22Rv1 (cell line): Measurements from ENCODE around the gene GRIFIN.

Experiments
- H3K27ac ChIP-seq: fragments of 450-650 bp; 2 replicates; pipeline ENCODE4 v1.5.1; 2017
- CTCF ChIP-seq: fragments of 450-650 bp; IDR thresholded peaks from 2 replicates; pipeline ENCODE4 v1.5.1; 2017; ENCODE audit warnings: mild to moderate bottlenecking
- ZFX ChIP-seq: fragments of 450-650 bp; IDR thresholded peaks from 2 replicates; pipeline ENCODE4 v1.6.1; 2017; ENCODE audit warnings: antibody characterized with exemption, borderline replicate concordance

The GRIFIN gene

GRCh38 chr7:2445047-2445446 lies 31.2 kb downstream of the GRIFIN start:
- no peak overlapping the region for H3K27ac ChIP-seq
- no peak for TF ChIP-seq ZFX
- no peak for TF ChIP-seq CTCF

DNA sequence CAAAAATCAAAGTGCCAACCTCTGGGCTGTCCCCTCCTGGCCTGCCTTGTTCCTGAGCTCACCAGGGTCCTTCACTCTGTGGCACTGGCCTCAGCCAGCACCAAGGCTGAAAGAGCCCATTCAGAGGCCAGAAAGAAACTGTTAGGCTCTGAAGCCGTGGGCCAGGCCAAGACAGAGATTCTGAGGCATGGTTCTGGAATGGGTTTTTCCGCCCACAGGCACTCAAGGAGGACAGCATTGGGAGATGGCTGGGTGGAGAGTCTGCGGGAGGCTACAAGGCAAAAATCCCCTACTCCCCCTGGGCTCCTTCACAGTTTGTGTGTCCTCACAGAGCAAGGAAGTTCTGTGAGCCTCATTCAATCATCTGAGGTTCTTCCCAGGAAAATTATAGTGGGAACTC lies 31.7 kb downstream of the GRIFIN start:
- TF ChIP-seq ZFX, result no peak
- TF ChIP-seq CTCF, result no peak
- no peak overlapping the region for H3K27ac ChIP-seq

GRCh38 chr7:2443491-2443890 lies 32.7 kb downstream of the GRIFIN start:
- no peak for TF ChIP-seq ZFX
- H3K27ac ChIP-seq, result no peak overlapping the region

DNA sequence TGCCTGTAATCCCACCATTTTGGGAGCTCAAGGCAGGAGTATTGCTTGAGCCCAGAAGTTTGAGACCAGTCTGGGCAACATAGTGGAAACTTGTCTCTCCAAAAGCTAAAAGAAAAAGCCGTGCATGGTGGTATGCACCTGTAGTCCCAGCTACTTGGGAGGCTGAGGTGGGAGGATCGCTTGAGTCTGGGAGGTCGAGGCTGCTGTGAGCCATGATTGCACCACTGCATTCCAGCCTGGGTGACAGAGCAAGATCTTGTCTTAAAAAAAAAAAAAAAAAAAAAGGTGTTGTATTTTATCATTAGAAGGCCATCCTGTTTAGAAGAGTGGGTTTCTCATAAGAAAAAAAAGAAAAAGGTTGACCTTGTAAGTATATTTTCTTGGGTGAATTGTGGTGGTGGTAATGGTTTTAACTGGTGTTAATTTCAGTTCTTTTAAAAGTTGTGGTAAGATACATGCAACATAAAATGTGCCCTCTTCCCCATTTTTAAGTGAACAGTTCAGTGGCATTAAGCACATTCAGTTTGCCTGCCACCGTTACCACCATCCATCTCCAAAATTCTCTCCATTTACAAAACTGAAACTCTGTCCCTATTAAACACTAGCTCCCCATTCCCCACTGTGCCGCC lies 34.7 kb downstream of the GRIFIN start:
- no peak overlapping the region for H3K27ac ChIP-seq
- no peak for TF ChIP-seq ZFX
- TF ChIP-seq CTCF, result no peak

- no peak for TF ChIP-seq ZFX
- no peak for TF ChIP-seq CTCF
These were observed 35.5 kb downstream of the GRIFIN start for GRCh38 chr7:2440608-2441245.

GRCh38 chr7:2438775-2439174 lies 37.4 kb downstream of the GRIFIN start:
- H3K27ac ChIP-seq, result no peak overlapping the region
- TF ChIP-seq ZFX (no peak), CTCF (no peak)

More at GRCh38 chr7:2440608-2441245, 35.5 kb downstream of the GRIFIN start:
- H3K27ac ChIP-seq, result no peak overlapping the region

GRCh38 chr7:2438186-2438585 lies 38.0 kb downstream of the GRIFIN start:
- no peak overlapping the region for H3K27ac ChIP-seq
- TF ChIP-seq ZFX, result no peak
- no peak for TF ChIP-seq CTCF
